Progenitor cell of endocrine pancreas (in vitro differentiated cells): ENCODE results near the gene ACOXL. TPM values are rescaled to one million over a fixed set of nuclear protein-coding genes. Genes with fewer than 3 reads are reported as not detected.

ENCODE experiments used
- DNase-seq: peaks from one replicate; pipeline ENCODE4 v3.0.0; 2021; ENCODE audit warnings: low spot score; ENCODE audit not compliant: unreplicated experiment
- H3K27ac Mint-ChIP-seq: 2 replicates; pipeline ENCODE4 v1.8.0; 2021; ENCODE audit warnings: mild to moderate bottlenecking, moderate library complexity, mixed read lengths
- H3K27me3 Mint-ChIP-seq: 2 replicates; pipeline ENCODE4 v1.8.0; 2021; ENCODE audit warnings: mixed read lengths
- H3K36me3 Mint-ChIP-seq: 2 replicates; pipeline ENCODE4 v1.8.0; 2022; ENCODE audit warnings: mixed read lengths; ENCODE audit not compliant: insufficient read depth
- H3K4me1 Mint-ChIP-seq: 2 replicates; pipeline ENCODE4 v1.8.0; 2021; ENCODE audit warnings: low read depth, mixed read lengths
- H3K4me3 Mint-ChIP-seq: 2 replicates; pipeline ENCODE4 v1.8.0; 2021; ENCODE audit warnings: low read depth, mild to moderate bottlenecking, moderate library complexity, mixed read lengths
- H3K9me3 Mint-ChIP-seq: 2 replicates; pipeline ENCODE4 v1.8.0; 2021; ENCODE audit warnings: low read depth, mixed read lengths
- CTCF ChIP-seq: fragments of 200-600 bp; sonication (generic); IDR thresholded peaks from one replicate; pipeline ENCODE4 v1.5.0; 2021; ENCODE audit warnings: antibody characterized with exemption, mild to moderate bottlenecking; ENCODE audit not compliant: unreplicated experiment
- total RNA-seq: library from RNA; stranded (reverse); gene quantifications from 2 replicates; pipeline ENCODE4 v1.2.1, GENCODE V29; 2021

The ACOXL gene
- total RNA-seq, 1 donor from 2014 or later: 0.19 TPM

- no peak for DNase-seq
- no peak for TF ChIP-seq CTCF
- Mint-ChIP-seq H3K4me1 (peaks cover 3% of the 10 kb centered on the region), H3K36me3 (peaks cover 2% of the 10 kb centered on the region), H3K27me3 (peaks cover 6% of the 10 kb centered on the region), H3K9me3 (peaks cover 10% of the 10 kb centered on the region), H3K4me3 (no peak overlapping the region), H3K27ac (no peak overlapping the region)
These were observed 328.8 kb downstream of the ACOXL start for GRCh38 chr2:111061191-111061590.

GRCh38 chr2:111062417-111062816 is 330.0 kb downstream of the ACOXL start:
- TF ChIP-seq CTCF: no peak
- H3K36me3 Mint-ChIP-seq: peaks cover 2% of the 10 kb centered on the region
- H3K27me3 Mint-ChIP-seq: peaks cover 6% of the 10 kb centered on the region
- peaks cover 3% of the 10 kb centered on the region for H3K4me1 Mint-ChIP-seq
- H3K4me3 Mint-ChIP-seq: no peak overlapping the region
- H3K9me3 Mint-ChIP-seq: peaks cover 10% of the 10 kb centered on the region
- DNase-seq: no peak
- no peak overlapping the region for H3K27ac Mint-ChIP-seq

GRCh38 chr2:111066062-111066593 is 333.8 kb downstream of the ACOXL start:
- H3K36me3 Mint-ChIP-seq: peaks cover 2% of the 10 kb centered on the region
- peaks cover 11% of the 10 kb centered on the region for H3K4me1 Mint-ChIP-seq

GRCh38 chr2:111068435-111069058 is 336.2 kb downstream of the ACOXL start:
- Mint-ChIP-seq H3K9me3 (peaks cover 7% of the 10 kb centered on the region), H3K36me3 (peaks cover 2% of the 10 kb centered on the region), H3K27me3 (no peaks in the 10 kb centered on the region), H3K4me3 (no peak overlapping the region), H3K4me1 (peaks cover 12% of the 10 kb centered on the region), H3K27ac (no peak overlapping the region)
- no peak for TF ChIP-seq CTCF
- no peak for DNase-seq

More at GRCh38 chr2:111066062-111066593, 333.8 kb downstream of the ACOXL start:
- no peak overlapping the region for H3K27ac Mint-ChIP-seq
- TF ChIP-seq CTCF: no peak
- H3K27me3 Mint-ChIP-seq: no peaks in the 10 kb centered on the region
- H3K4me3 Mint-ChIP-seq: no peak overlapping the region
- peaks cover 5% of the 10 kb centered on the region for H3K9me3 Mint-ChIP-seq
- DNase-seq: no peak

- Mint-ChIP-seq H3K4me3 (no peak overlapping the region), H3K27ac (no peak overlapping the region), H3K36me3 (no peaks in the 10 kb centered on the region), H3K27me3 (no peaks in the 10 kb centered on the region), H3K9me3 (peaks cover 14% of the 10 kb centered on the region), H3K4me1 (peaks cover 12% of the 10 kb centered on the region)
- no peak for DNase-seq
- TF ChIP-seq CTCF: peak; percentile 29
These were observed 337.3 kb downstream of the ACOXL start for GRCh38 chr2:111069722-111070121.
